C4-2B (cell line): ENCODE data around the gene MAP3K13.

ENCODE experiments used
- CTCF ChIP-seq: fragments of 450-650 bp; conservative IDR thresholded peaks from 2 replicates; pipeline ENCODE4 v1.5.1; 2017; ENCODE audit warnings: mild to moderate bottlenecking
- ZFX ChIP-seq: fragments of 450-650 bp; IDR thresholded peaks from 2 replicates; pipeline ENCODE4 v1.6.1; 2017

DNA sequence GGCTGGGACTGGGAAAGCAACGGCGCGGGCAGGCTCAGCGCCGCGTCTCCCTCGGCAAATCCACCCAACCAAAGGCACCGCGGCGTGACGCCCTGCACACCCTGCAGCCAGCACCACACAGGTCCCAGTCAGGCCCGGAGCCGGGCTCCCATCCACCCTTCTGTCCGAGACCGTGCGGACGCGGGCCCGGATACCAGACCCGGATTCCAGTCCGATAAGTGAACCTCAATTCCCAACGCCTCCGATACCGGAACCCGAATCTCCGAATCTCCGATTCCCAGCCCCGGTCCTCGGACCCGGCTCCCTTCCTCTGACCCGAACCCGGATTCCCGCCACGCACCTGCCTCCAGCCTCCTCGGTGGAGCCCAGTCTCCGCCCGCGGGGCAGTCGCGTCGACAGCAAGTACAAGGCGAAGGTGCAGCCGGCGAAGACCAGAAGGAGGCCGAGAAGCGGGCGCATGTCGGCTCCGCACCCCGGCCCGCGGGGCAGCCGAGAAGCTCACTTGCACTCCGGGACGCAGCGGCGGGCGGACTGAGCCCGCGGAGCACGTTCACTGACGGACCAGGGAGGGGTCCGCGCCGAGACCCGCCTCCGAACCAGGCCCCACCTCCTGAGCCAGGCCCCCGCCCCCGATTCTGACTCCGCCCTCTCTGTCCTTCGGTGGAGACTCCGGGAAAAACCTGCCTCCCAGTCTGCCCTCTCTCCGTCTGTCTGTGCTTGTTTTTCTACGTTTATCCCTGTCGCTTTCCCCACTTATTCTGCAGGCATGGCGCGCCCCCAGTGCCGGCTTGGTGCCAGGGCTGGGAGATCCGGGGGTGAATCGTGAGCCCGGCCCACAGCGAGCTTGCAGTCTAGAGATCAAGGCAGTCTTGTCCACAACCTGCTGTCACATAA is 135.8 kb downstream of the MAP3K13 start, which contains the start of gene TMEM41A:
- no peak; the same call in 1 of the 2 replicates for TF ChIP-seq CTCF
- peak; percentile 87 for TF ChIP-seq ZFX
